Ishikawa (cell line): ENCODE data around the gene FNDC8.

Experiments
- CEBPB ChIP-seq: IDR thresholded peaks from 2 replicates; pipeline ENCODE4 v1.6.1; 2012
- CREB1 ChIP-seq: IDR thresholded peaks from 2 replicates; pipeline ENCODE4 v1.6.1; 2012; ENCODE audit warnings: low read depth
- EGR1 ChIP-seq: IDR thresholded peaks from 2 replicates; pipeline ENCODE4 v1.6.1; 2012
- EP300 ChIP-seq: IDR thresholded peaks from 2 replicates; pipeline ENCODE4 v1.6.1; 2012; ENCODE audit warnings: borderline replicate concordance
- FOXM1 ChIP-seq: IDR thresholded peaks from 2 replicates; pipeline ENCODE4 v1.6.1; 2012; ENCODE audit warnings: low read depth, borderline replicate concordance
- MAX ChIP-seq: IDR thresholded peaks from 2 replicates; pipeline ENCODE4 v1.6.1; 2012
- NFIC ChIP-seq: IDR thresholded peaks from 2 replicates; pipeline ENCODE4 v1.6.1; 2012
- RAD21 ChIP-seq: IDR thresholded peaks from 2 replicates; pipeline ENCODE4 v1.6.1; 2012; ENCODE audit warnings: low read depth
- REST ChIP-seq: IDR thresholded peaks from 2 replicates; pipeline ENCODE4 v1.6.1; 2012; ENCODE audit warnings: low read depth, mild to moderate bottlenecking
- TAF1 ChIP-seq: IDR thresholded peaks from 2 replicates; pipeline ENCODE4 v1.6.1; 2012; ENCODE audit warnings: low read depth, mild to moderate bottlenecking
- TCF12 ChIP-seq: IDR thresholded peaks from 2 replicates; pipeline ENCODE4 v1.6.1; 2012; ENCODE audit warnings: low read depth
- TEAD4 ChIP-seq: IDR thresholded peaks from 2 replicates; pipeline ENCODE4 v1.6.1; 2012
- USF1 ChIP-seq: IDR thresholded peaks from 2 replicates; pipeline ENCODE4 v1.6.1; 2012
- YY1 ChIP-seq: IDR thresholded peaks from 2 replicates; pipeline ENCODE4 v1.6.1; 2012; ENCODE audit warnings: low read depth
- ZBTB7A ChIP-seq: IDR thresholded peaks from 2 replicates; pipeline ENCODE4 v1.6.1; 2012; ENCODE audit warnings: low read depth

FNDC8 gene

GRCh38 chr17:35175638-35176415 lies 54.4 kb downstream of the FNDC8 start:
- TF ChIP-seq YY1 (no peak), MAX (no peak), ZBTB7A (no peak), EP300 (no peak), CEBPB (no peak), TCF12 (no peak), NFIC (no peak), RAD21 (no peak), EGR1 (no peak), USF1 (no peak), TEAD4 (no peak), TAF1 (no peak), REST (no peak), CREB1 (no peak), FOXM1 (no peak)

- TF ChIP-seq CREB1: no peak
Observed at GRCh38 chr17:35176897-35177296, 55.5 kb downstream of the FNDC8 start.
